ENCODE results near the gene ANP32E. TPM values are rescaled to one million over a fixed set of nuclear protein-coding genes. Genes with fewer than 3 reads are reported as not detected.

The ANP32E gene
- total and polyA plus RNA-seq, 2 of the 4 experiments (the other 2 are of a cell fraction), result 5.9 to 18.4 TPM

DNA sequence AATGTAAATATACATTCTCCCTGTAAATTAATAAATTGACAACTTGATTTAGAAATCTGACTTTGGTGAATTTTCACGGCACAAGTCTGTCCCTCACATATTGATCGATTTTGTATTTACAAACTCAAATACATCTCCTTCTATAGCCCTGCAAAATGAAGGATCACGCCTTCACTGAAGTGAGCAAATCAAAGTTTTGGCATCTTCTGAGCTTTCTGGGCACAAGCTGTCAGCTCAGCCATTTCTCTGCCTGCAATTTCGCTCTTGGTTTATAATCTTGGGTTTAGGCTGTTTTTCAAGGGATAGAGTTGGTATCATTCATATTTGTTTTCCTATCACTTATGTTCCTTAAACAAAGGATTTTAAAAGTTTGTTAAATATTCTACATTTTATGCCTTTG, 25.8 kb downstream of the ANP32E start:
- Histone ChIP-seq H3K36me3 (ENCODE audit: control insufficient read depth, insufficient read depth, low read length) (no peaks in the 10 kb centered on the region), H3K14ac (replicated peaks; ENCODE audit: low read depth, low read length) (no peak overlapping the region), H3K27ac (ENCODE audit: insufficient read depth, low read length) (no peak overlapping the region), H3K4me1 (ENCODE audit: control insufficient read depth, insufficient read depth, low read length) (no peaks in the 10 kb centered on the region; the same call in 1 of the 2 replicates), H4K91ac (ENCODE audit: insufficient read depth, low read depth, low read length) (no peak overlapping the region), H3K4me3 (ENCODE audit: insufficient read depth, low read depth, low read length) (no peak overlapping the region), H4K20me1 (ENCODE audit: insufficient read depth, low read length) (no peaks in the 10 kb centered on the region), H2AK5ac (ENCODE audit: low read depth, low read length) (no peak overlapping the region), H3K27me3 (ENCODE audit: control insufficient read depth, insufficient read depth, low read length) (no peaks in the 10 kb centered on the region), H2AFZ (replicated peaks; ENCODE audit: low read length, poor library complexity) (no peak overlapping the region), H3K9me3 (ENCODE audit: control insufficient read depth, insufficient read depth, low read length) (no peaks in the 10 kb centered on the region), H4K5ac (ENCODE audit: low read depth, low read length) (no peak overlapping the region), H3K9ac (ENCODE audit: low read depth, low read length) (no peak overlapping the region), H2BK15ac (ENCODE audit: low read depth, low read length) (no peak overlapping the region), H3K18ac (ENCODE audit: low read depth, low read length) (no peak overlapping the region), H2BK20ac (ENCODE audit: low read depth, low read length) (no peak overlapping the region), H2BK5ac (ENCODE audit: low read depth, low read length, poor library complexity, severe bottlenecking) (no peak overlapping the region), H3K23ac (ENCODE audit: low read depth, low read length) (no peak overlapping the region), H3K56ac (ENCODE audit: extremely low read depth, insufficient read depth, low read length) (no peak overlapping the region), H3K79me1 (ENCODE audit: low read depth in 1 of 2, low read length in 2 of 2) (0 out of 4 replicates have a peak, but pooled peaks cover 0 to 3% of the 10 kb centered on the region in 2 experiments), H3K9me1 (ENCODE audit: insufficient read depth, low read length) (0 out of 2 replicates have a peak, but pooled peaks cover 3% of the 10 kb centered on the region), H3K4ac (ENCODE audit: low read depth, low read length) (no peak overlapping the region), H4K8ac (ENCODE audit: low read depth in 2 of 2, low read length in 2 of 2) (no peak overlapping the region), H2BK120ac (ENCODE audit: low read depth, low read length) (no peak overlapping the region), H3K4me2 (ENCODE audit: low read depth, low read length) (no peak overlapping the region), H2AK9ac (replicated peaks; ENCODE audit: low read depth, low read length, poor library complexity) (no peak overlapping the region)
- DNase-seq (no peak), ATAC-seq (ENCODE audit: low read depth) (no peak)
- TF ChIP-seq, protein P1, sequence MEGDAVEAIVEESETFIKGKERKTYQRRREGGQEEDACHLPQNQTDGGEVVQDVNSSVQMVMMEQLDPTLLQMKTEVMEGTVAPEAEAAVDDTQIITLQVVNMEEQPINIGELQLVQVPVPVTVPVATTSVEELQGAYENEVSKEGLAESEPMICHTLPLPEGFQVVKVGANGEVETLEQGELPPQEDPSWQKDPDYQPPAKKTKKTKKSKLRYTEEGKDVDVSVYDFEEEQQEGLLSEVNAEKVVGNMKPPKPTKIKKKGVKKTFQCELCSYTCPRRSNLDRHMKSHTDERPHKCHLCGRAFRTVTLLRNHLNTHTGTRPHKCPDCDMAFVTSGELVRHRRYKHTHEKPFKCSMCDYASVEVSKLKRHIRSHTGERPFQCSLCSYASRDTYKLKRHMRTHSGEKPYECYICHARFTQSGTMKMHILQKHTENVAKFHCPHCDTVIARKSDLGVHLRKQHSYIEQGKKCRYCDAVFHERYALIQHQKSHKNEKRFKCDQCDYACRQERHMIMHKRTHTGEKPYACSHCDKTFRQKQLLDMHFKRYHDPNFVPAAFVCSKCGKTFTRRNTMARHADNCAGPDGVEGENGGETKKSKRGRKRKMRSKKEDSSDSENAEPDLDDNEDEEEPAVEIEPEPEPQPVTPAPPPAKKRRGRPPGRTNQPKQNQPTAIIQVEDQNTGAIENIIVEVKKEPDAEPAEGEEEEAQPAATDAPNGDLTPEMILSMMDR (conservative IDR thresholded peaks at IDR 0.05; ENCODE audit: low read depth, low read length), result no peak
- TF ChIP-seq CEBPB (IDR thresholded peaks at IDR 0.05; ENCODE audit: low read depth, low read length), result no peak
- TF ChIP-seq POLR2A (IDR thresholded peaks at IDR 0.05; ENCODE audit: low read depth, low read length), result no peak
- no peak for TF ChIP-seq CHD1 (IDR thresholded peaks at IDR 0.05; ENCODE audit: low read depth, low read length)
- no peak for TF ChIP-seq FOS (IDR thresholded peaks at IDR 0.05; ENCODE audit: low read depth, low read length)
- TF ChIP-seq MAZ (IDR thresholded peaks at IDR 0.05; ENCODE audit: borderline replicate concordance, low read depth, low read length), result no peak
- TF ChIP-seq NFE2L2 (IDR thresholded peaks at IDR 0.05; ENCODE audit: low read depth, low read length), result no peak
- no peak for TF ChIP-seq RFX5 (IDR thresholded peaks at IDR 0.05; ENCODE audit: low read depth, low read length)
- TF ChIP-seq, protein P2, sequence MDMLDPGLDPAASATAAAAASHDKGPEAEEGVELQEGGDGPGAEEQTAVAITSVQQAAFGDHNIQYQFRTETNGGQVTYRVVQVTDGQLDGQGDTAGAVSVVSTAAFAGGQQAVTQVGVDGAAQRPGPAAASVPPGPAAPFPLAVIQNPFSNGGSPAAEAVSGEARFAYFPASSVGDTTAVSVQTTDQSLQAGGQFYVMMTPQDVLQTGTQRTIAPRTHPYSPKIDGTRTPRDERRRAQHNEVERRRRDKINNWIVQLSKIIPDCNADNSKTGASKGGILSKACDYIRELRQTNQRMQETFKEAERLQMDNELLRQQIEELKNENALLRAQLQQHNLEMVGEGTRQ (IDR thresholded peaks at IDR 0.05; ENCODE audit: low read depth, low read length), result no peak
- no peak for TF ChIP-seq SMC3 (IDR thresholded peaks at IDR 0.05; ENCODE audit: low read depth, low read length)
- TF ChIP-seq BHLHE40 (IDR thresholded peaks at IDR 0.05; ENCODE audit: low read depth, low read length), result no peak
- TF ChIP-seq MAFK (IDR thresholded peaks at IDR 0.05; ENCODE audit: low read depth, low read length), result no peak
- TF ChIP-seq, protein P3, sequence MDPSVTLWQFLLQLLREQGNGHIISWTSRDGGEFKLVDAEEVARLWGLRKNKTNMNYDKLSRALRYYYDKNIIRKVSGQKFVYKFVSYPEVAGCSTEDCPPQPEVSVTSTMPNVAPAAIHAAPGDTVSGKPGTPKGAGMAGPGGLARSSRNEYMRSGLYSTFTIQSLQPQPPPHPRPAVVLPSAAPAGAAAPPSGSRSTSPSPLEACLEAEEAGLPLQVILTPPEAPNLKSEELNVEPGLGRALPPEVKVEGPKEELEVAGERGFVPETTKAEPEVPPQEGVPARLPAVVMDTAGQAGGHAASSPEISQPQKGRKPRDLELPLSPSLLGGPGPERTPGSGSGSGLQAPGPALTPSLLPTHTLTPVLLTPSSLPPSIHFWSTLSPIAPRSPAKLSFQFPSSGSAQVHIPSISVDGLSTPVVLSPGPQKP (IDR thresholded peaks at IDR 0.05; ENCODE audit: borderline replicate concordance, low read depth, low read length), result no peak
- TF ChIP-seq RAD21 (IDR thresholded peaks at IDR 0.05; ENCODE audit: low read length), result no peak
- TF ChIP-seq MXI1 (IDR thresholded peaks at IDR 0.05; ENCODE audit: borderline replicate concordance, low read depth, low read length), result no peak
- TF ChIP-seq RCOR1 (IDR thresholded peaks at IDR 0.05; ENCODE audit: insufficient replicate concordance, low read length), result no peak
- dilution Hi-C loops (cut with HindIII; ENCODE audit: low sequenced_read_pairs, unreplicated experiment) (no loop called here), in situ Hi-C loops (cut with MboI; ENCODE audit: low sequenced_read_pairs) (no loop called here), intact Hi-C loops (cut with micrococcal nuclease) (no loop called here)
- ChIA-PET CTCF (no interaction called here), POLR2A (ENCODE audit: unreplicated experiment) (no interaction called here)
- BruUV-seq (replicated peaks), result no TSS peak
- WGBS, 2 experiments (ENCODE audit: extremely low coverage in 2 of 2, insufficient read length in 1 of 2), result 100% methylated on average over 2 of the region's 4 CpGs; no CpG with 5 or more reads in 1 of the 2 experiments

Data from IMR-90 (cell line).